ENCODE results near the gene NTSR1. TPM values are rescaled to one million over a fixed set of nuclear protein-coding genes. Genes with fewer than 3 reads are reported as not detected.
A peak's percentile ranks its signal among the peaks of the same experiment; 100 is the strongest.

NTSR1 gene
- total RNA-seq, 1 experiment from 2014 or later, result 0.02 TPM

DNA sequence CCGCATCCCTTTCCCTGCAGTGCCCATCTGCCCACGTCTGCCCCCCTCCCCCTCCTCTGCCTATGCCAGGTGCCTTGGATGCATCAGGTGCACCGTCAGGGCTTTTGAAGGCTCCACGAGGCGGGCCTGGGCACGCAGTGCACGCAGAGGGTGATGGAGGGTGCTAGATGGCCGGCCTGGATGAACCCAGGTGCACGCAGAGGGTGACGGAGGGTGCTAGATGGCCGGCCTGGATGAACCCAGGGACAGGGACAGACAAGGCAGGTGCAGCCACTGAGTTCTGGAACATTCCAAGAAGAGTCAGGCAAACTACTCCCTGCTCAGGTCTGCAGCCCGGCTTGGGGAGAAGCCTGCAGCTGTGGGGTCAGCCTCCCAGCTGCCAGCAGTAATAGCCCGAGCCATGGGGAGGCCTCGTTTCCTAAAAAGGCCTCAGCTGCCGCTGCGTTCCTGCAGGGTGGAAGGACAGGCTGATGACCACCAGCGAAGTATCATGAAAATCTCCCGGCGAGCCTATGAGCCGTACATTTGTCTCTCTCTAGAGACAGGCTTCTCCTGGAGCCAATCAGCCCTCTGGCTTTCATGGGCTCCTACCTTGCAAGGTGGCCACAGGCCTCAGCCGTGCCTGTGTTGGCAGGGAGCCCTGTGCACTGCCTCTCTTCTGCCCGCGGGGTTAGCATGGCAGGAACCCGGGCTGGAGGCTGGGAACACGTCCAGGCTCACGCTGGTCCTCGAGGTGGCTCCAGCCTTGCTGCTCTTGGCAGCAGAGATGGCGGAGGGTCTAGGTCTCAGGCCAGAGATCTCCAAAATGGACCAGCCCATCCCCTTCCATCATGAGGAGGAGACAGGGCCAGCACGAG lies 29.6 kb downstream of the NTSR1 start:
- peaks cover 76% of the 10 kb centered on the region for H3K27me3 ChIP-seq
- H3K4me3 ChIP-seq, result no peak overlapping the region
- H3K9me3 ChIP-seq (replicated peaks), result no peaks in the 10 kb centered on the region
- peaks cover 14% of the 10 kb centered on the region; the same call in 1 of the 2 replicates for H3K4me1 ChIP-seq
- no peak overlapping the region for H3K27ac ChIP-seq
- no peaks in the 10 kb centered on the region for H3K36me3 ChIP-seq
- no peak for DNase-seq

DNA sequence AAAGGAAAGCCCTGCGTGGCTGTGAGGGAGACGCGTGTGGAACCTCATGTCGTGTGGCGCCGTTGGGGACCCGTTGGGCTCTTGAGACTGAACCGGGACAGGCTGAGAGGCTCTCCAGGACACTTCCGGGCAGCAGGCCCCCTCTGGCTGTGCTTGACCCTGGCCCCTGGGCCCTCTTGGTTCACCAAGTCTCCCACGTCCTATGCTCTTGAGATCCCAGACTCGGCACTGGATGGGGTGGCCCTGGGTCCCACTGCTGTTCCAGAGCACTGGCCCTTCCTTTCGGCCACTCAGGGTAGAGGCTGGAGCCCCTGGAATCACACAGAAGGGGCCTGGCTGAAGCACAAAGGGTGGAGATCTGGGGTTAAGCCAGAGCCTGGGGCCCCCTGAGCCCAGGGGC lies 30.4 kb downstream of the NTSR1 start:
- Histone ChIP-seq H3K9me3 (replicated peaks) (no peaks in the 10 kb centered on the region), H3K4me1 (peaks cover 14% of the 10 kb centered on the region; the same call in 1 of the 2 replicates), H3K27me3 (peaks cover 70% of the 10 kb centered on the region), H3K36me3 (no peaks in the 10 kb centered on the region), H3K4me3 (no peak overlapping the region), H3K27ac (no peak overlapping the region)
- no peak for DNase-seq

DNA sequence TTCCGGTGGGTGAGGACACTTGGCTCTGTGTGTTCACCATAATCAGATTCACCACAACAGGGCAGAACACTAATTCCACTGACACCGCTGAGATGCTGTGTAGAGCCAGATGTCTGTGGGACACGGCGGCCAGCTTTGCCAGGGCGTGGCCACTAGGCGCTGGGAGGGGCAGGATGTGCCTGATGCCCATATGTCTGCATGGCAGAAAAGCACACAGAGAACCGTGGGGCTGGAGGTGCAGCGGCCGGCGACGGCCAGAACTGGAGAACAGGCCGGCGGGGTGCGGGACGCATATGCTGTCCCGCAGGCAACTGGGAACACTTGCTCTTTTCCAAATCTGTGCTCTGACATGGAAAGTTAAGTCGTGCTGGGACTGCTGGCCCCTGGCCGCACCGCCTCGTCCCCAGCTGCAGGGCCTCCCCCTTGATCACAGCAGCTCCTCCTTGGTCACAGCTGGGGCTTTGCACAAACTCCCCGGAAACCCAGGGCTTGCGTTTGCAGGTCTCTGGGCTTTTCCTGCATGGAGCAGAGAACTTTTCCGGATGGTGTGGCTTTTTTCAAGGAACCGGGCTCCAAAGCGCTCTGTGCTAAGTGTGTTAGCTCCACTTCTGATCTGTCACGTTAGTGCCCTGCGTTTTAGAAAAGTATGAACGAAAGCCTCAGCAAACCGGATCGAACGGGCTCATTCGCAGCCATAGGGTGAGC lies 31.1 kb downstream of the NTSR1 start:
- Histone ChIP-seq H3K4me3 (no peak overlapping the region), H3K27me3 (peaks cover 67% of the 10 kb centered on the region), H3K4me1 (peaks cover 14% of the 10 kb centered on the region; the same call in 1 of the 2 replicates), H3K36me3 (no peaks in the 10 kb centered on the region), H3K9me3 (replicated peaks) (no peaks in the 10 kb centered on the region), H3K27ac (no peak overlapping the region)
- peak in 1 of 2 experiments; percentile 38 for DNase-seq

DNA sequence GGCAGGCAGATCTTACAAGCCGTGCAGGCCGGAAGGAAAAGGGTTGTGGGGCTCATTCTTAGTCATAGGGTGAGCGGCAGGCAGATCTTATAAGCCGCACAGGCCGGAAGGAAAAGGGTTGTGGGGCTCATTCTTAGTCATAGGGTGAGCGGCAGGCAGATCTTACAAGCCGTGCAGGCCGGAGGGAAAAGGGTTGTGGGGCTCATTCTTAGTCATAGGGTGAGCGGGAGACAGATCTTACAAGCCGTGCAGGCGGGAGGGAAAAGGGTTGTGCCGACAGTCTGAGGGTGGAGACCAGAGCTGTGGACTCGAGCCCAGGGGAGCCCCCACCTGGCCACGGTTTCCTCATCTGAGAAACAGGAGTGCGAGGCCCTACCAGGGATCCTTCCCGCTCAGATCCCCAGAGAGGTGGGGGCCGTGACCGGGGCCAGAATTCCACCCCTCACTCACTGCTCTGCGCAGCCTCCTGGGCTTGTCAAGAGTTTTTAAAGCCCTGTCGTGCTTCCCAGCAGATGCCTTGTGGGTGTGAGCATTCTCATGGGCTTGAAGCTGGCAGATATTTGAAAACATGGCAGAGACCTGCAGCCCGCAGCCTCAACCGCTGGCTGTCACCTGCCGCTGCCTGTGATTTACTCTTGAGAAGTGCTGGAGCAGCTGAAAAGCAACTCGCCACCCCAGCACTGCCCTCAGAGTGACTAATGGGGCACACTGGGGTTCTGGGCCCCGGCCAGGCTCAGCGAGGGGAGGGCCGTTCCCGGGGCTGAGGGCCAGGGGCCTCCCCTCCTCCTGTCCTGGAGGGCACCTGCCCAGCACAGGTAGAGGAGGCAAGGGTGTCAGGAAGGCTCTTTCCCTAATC lies 31.9 kb downstream of the NTSR1 start:
- Histone ChIP-seq H3K27ac (peak overlapping the region; percentile 47), H3K4me1 (peaks cover 14% of the 10 kb centered on the region; the same call in 1 of the 2 replicates)

DNA sequence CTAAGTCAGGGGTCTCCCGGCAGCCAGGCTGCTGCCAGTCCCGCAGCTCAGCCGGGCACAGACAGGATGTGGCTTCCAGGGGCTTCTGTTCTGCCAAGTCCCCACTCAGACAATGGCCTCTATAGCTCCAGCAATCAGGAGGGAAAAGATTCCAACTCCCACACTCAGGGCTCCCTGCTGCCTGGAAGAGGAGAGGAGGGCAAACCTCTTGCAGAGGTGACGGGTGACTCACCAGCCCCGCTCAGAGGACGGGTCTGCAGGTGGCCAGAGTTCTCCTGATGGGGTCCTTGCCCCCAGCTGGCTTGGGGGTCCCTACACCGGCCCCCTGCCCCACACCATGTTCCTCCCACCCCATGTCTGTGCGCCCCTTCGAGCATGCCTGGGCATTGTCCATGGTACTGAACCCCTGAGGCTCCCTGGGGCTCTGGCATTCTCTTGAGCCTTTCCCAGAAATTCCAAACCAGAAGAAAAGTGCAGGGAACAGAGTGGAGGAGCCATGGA lies 32.6 kb downstream of the NTSR1 start:
- peak overlapping the region; percentile 47; the same call in 1 of the 2 replicates for H3K27ac ChIP-seq
- DNase-seq, result peak in 1 of 2 experiments; percentile 53
- H3K27me3 ChIP-seq, result peaks cover 52% of the 10 kb centered on the region

More for the DNA sequence above, 31.9 kb downstream of the NTSR1 start:
- Histone ChIP-seq H3K27me3 (peaks cover 59% of the 10 kb centered on the region), H3K9me3 (replicated peaks) (no peaks in the 10 kb centered on the region), H3K4me3 (no peak overlapping the region), H3K36me3 (no peaks in the 10 kb centered on the region)
- peak; percentile 72 to 73 for DNase-seq

DNA sequence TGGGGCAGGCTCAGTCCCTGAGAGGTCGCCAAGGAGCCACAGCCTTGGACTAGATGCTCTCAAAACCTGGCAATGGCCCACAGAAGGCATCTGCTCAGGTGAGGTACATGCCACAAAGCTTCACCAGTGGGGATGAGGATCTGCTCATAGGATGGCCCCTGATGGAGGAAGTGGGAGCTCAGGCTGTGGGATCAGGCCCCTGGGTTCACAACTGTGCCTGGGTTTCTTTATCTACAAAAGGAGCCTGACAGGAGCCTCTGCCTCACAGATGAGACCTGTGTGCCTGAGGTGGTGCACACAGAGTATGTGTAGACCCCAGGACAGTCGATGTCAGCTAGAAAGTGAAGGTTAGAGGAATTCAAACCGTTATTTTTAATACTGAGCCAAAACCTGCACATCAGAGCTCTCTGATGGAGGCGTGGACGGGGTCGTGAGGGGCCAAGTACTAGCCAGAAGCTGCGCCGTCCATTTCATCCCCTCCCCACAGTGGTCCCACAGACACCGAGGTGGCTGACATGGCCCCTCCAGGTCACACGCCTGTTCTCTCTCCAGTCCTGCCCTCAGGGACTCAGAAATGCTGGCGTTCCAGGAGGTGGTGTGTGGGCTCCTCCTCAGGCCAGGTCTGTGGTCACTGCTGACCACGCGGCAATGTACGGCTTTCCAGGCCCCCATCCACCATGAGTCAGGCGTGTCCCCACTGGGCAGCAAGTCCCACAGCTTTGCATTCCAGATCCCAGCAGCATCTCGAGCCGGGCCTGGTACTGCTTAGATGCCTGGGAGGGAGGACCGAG lies 33.3 kb downstream of the NTSR1 start:
- no peak for DNase-seq
- Histone ChIP-seq H3K27ac (no peak overlapping the region), H3K4me3 (no peak overlapping the region), H3K27me3 (peaks cover 45% of the 10 kb centered on the region), H3K4me1 (peaks cover 14% of the 10 kb centered on the region; the same call in 1 of the 2 replicates), H3K9me3 (replicated peaks) (no peaks in the 10 kb centered on the region), H3K36me3 (no peaks in the 10 kb centered on the region)

More for the DNA sequence above, 32.6 kb downstream of the NTSR1 start:
- Histone ChIP-seq H3K4me3 (no peak overlapping the region), H3K36me3 (no peaks in the 10 kb centered on the region), H3K4me1 (peaks cover 14% of the 10 kb centered on the region; the same call in 1 of the 2 replicates), H3K9me3 (replicated peaks) (no peaks in the 10 kb centered on the region)

DNA sequence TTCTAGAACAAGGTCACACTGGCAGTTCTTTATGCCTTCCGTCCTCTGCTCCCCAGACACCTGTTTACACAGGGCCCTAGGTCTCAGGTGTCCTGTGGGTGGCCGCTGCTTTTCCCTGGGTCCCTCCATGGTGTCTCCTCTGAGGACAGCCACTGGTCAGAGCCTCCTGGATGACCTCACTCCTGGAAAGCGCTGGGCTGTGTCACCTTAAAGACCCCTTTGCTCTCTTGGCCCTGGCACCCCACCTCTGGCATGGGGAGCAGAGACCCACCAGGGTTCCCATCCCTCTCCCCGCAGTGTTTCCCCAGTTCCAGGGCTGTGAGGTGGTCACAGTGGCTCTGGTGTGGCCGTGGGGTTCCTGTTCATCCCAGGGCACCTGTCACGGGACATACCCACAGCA lies 33.9 kb downstream of the NTSR1 start:
- Histone ChIP-seq H3K27ac (no peak overlapping the region), H3K36me3 (no peaks in the 10 kb centered on the region), H3K9me3 (replicated peaks) (no peaks in the 10 kb centered on the region), H3K4me1 (peaks cover 14% of the 10 kb centered on the region; the same call in 1 of the 2 replicates), H3K27me3 (peaks cover 39% of the 10 kb centered on the region), H3K4me3 (no peak overlapping the region)
- no peak for DNase-seq

DNA sequence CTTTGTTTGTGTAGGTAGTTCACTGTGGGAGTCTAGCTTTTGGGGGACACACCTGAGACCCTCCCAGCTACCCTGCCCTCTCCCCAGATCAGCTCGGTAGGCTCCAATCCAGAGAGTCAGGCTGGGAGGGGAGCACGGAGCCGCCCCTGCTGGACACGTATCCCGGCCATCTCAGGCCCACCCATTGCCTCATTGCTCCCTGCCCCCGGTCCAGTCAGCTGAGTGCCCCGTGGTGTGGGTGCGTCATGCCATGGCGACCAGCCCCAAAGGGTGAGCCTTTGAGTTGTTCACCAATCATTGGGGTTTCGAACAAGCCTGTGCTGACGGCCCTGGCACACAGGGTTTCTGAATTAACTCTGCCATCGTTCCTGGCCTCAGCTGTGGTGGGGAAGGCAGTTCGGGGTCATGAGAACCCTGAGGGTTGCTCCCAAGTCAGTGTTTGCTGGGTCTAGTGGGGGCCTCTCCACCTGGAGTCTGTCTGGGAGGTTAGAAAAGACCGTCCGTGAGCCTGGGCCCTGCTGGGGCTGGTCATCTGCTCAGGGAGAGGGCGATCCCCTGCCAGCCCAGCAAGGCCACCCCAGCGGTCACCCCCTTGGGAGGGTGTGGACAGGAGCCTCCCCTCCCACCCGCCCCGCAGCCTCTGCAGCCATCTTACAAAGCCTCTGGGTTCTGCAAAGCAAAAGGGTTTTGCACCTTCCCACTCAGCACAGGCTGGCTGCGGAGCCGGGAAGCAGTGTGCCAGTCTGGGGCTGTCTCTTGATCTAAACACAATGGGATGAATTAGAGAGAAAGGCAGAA lies 34.5 kb downstream of the NTSR1 start:
- H3K9me3 ChIP-seq (replicated peaks), result no peaks in the 10 kb centered on the region
- no peak overlapping the region for H3K27ac ChIP-seq
- peaks cover 36% of the 10 kb centered on the region for H3K27me3 ChIP-seq
- no peaks in the 10 kb centered on the region for H3K36me3 ChIP-seq
- DNase-seq, result no peak
- H3K4me1 ChIP-seq, result peaks cover 14% of the 10 kb centered on the region; the same call in 1 of the 2 replicates
- H3K4me3 ChIP-seq, result no peak overlapping the region

DNA sequence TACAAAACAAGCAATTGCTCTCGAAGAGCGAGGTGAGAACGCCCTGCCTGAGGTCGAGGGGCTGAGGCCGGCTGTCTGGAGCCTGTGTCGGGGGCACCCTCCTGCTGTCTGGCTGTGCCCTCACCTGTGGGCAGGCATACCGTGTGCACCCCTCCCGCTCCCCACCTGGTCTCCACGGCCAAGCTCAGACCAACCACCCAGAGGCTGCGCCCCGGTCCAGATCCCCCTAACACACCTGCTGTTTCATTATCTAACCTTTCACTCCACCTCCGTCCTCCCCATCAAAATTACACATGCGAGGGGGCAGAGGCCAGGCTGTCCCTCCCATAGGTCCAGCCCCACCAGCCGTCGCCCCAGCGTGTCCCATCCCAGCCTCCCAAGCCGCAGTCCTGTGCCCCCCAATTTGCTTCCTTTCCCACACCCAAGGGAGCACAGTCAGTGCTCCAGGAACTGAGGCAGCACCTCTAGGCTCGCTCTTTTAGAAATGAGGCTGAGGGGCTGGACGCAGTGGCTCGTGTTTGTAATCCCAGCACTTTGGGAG lies 35.2 kb downstream of the NTSR1 start:
- H3K4me3 ChIP-seq, result no peak overlapping the region
- H3K9me3 ChIP-seq (replicated peaks), result no peaks in the 10 kb centered on the region
- no peaks in the 10 kb centered on the region for H3K36me3 ChIP-seq
- no peak for DNase-seq
- H3K27me3 ChIP-seq, result peaks cover 29% of the 10 kb centered on the region
- peaks cover 14% of the 10 kb centered on the region; the same call in 1 of the 2 replicates for H3K4me1 ChIP-seq
- no peak overlapping the region for H3K27ac ChIP-seq

DNA sequence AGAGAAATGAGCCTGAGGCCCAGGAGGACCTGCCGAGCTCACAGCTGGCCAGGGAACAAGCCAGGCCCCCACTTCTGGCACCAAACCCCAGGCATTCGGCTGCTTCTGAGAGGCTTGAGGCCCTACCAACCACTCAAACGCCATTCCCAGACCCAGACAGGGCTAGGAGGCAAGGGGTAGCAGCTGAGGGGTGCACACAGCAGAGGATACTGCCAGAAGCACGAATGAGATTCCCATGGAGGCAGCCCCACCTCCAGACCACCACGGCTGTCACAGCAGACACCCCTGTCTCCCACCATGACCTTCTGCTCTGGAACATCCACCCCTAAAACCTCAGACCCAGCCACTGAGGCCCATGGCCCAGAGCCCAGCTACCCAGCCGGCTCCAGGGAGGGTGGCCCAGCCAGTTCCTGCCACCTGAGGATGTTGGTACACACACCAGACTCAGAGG lies 36.1 kb downstream of the NTSR1 start:
- peaks cover 25% of the 10 kb centered on the region for H3K27me3 ChIP-seq
- DNase-seq, result no peak
- H3K4me1 ChIP-seq, result peaks cover 8% of the 10 kb centered on the region; the same call in 1 of the 2 replicates
- no peak overlapping the region for H3K27ac ChIP-seq
- H3K9me3 ChIP-seq (replicated peaks), result no peaks in the 10 kb centered on the region
- no peak overlapping the region for H3K4me3 ChIP-seq
- H3K36me3 ChIP-seq, result no peaks in the 10 kb centered on the region

DNA sequence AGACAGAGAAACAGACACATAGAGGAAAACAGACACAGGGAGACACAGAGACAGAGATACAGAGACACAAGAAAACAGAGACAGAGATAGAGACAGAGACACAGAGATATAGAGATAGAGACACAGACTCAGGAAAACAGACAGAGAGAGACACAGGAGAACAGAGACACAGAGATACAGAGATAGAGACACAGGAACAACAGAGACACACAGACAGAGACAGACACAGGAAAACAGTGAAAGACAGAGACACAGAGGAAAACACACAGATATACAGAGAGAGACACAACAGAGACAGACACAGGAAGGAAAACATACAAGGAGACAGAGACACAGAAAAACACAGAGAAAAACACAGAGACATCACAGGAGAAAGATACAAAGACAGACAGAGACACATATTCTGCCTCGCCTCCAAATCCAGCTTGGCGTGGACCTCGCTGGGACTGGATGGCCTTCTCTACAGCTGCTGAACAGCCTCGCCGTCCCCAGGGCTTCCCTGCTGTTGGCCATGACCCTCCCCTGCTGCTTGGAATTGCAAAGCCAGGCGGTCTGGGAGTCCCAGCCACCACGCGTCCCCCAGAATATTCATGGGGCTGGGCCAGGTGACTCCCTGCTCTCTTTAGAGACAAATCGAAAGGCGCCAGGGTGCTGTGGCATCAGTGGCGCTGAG lies 36.8 kb downstream of the NTSR1 start:
- no peak overlapping the region for H3K27ac ChIP-seq
- H3K36me3 ChIP-seq, result no peaks in the 10 kb centered on the region
- no peak overlapping the region for H3K4me3 ChIP-seq
- H3K27me3 ChIP-seq, result peaks cover 22% of the 10 kb centered on the region
- H3K4me1 ChIP-seq, result peaks cover 8% of the 10 kb centered on the region; the same call in 1 of the 2 replicates
- H3K9me3 ChIP-seq (replicated peaks), result no peaks in the 10 kb centered on the region
- DNase-seq, result no peak

DNA sequence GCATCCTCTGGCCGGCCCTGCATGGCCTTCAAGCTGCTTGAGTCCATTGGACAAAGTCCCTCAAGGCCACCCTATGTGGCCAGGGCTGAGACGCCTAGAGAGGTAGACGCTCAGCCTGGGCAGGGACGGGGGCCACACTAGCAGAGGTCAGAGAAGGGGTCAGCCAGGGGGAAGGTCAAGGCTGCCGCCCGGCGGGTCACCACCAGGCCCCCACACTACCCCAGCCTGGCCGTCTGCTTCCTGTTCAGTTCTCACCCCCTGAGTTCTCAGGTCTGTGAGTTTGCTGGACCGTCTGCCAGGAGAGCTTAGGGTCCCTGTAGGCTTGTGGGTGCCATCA lies 37.3 kb downstream of the NTSR1 start:
- no peak for DNase-seq
- Histone ChIP-seq H3K9me3 (replicated peaks) (no peaks in the 10 kb centered on the region), H3K27ac (no peak overlapping the region), H3K4me3 (no peak overlapping the region), H3K4me1 (peaks cover 3% of the 10 kb centered on the region; the same call in 1 of the 2 replicates), H3K27me3 (peaks cover 22% of the 10 kb centered on the region), H3K36me3 (no peaks in the 10 kb centered on the region)

Measured in SJCRH30 (cell line).